Mammary epithelial cell (primary cell): ENCODE measurements around the gene SYNGR4.

ENCODE experiments used
- CTCF ChIP-seq, 2 donors: IDR thresholded peaks in 1 of 2; conservative IDR thresholded peaks in 1 of 2; 2 replicates each; pipeline ENCODE4 v1.5.1; 2011 to 2012; ENCODE audit warnings: inconsistent platforms in 2 of 2, low read length in 2 of 2, mild to moderate bottlenecking in 2 of 2, control low read depth in 1 of 2, low read depth in 1 of 2; ENCODE audit not compliant: insufficient read depth in 1 of 2; ENCODE audit errors: extremely low read depth in 1 of 2
- EZH2 ChIP-seq: IDR thresholded peaks from 2 replicates; pipeline ENCODE4 v1.6.1; 2012; ENCODE audit warnings: low read length, inconsistent platforms, borderline replicate concordance

- TF ChIP-seq CTCF (conservative IDR thresholded peaks at IDR 0.05 in 1 of 2, IDR thresholded peaks at IDR 0.05 in 1 of 2; ENCODE audit: extremely low read depth in 1 of 2, insufficient read depth in 1 of 2, low read depth in 1 of 2, low read length in 2 of 2) (no peak), EZH2 (no peak)
Measured at GRCh38 chr19:48401287-48401686, 37.1 kb downstream of the SYNGR4 start.
